BLaER1 treated with 17β-estradiol and CSF1 and Interleukin-3, amounts not matched to agents 10 nM and 100 nM (cell line): ENCODE results near the gene MYL5.

Experiments
- H3K27ac ChIP-seq, 11 experiments: shearing (Covaris generic); formaldehyde crosslinking; 2 replicates each; pipeline ENCODE4 v1.8.1; 2022
- H3K27me3 ChIP-seq, 11 experiments: shearing (Covaris generic); formaldehyde crosslinking; 2 replicates each; pipeline ENCODE4 v1.8.1; 2022
- H3K36me3 ChIP-seq, 11 experiments: shearing (Covaris generic); formaldehyde crosslinking; 2 replicates each; pipeline ENCODE4 v1.8.1; 2022
- H3K4me1 ChIP-seq, 10 experiments: shearing (Covaris generic); formaldehyde crosslinking; 2 replicates each; pipeline ENCODE4 v1.8.1; 2022
- H3K4me2 ChIP-seq, 11 experiments: shearing (Covaris generic); formaldehyde crosslinking; 2 replicates each; pipeline ENCODE4 v1.8.1; 2022
- H3K4me3 ChIP-seq, 10 experiments: shearing (Covaris generic); formaldehyde crosslinking; 2 replicates each; pipeline ENCODE4 v1.8.1; 2022
- H3K9ac ChIP-seq, 11 experiments: shearing (Covaris generic); formaldehyde crosslinking; 2 replicates each; pipeline ENCODE4 v1.8.1; 2022
- H3K9me3 ChIP-seq, 11 experiments: shearing (Covaris generic); formaldehyde crosslinking; replicated peaks in 1 of 11; 2 replicates each; pipeline ENCODE4 v1.8.1; 2022
- H4K20me1 ChIP-seq, 11 experiments: shearing (Covaris generic); formaldehyde crosslinking; 2 replicates each; pipeline ENCODE4 v1.8.1; 2022
- Cebpa-rat ChIP-seq, 11 experiments: shearing (Covaris generic); IDR thresholded peaks; 2 replicates each; pipeline ENCODE4 v1.8.1; 2022

The MYL5 gene

DNA sequence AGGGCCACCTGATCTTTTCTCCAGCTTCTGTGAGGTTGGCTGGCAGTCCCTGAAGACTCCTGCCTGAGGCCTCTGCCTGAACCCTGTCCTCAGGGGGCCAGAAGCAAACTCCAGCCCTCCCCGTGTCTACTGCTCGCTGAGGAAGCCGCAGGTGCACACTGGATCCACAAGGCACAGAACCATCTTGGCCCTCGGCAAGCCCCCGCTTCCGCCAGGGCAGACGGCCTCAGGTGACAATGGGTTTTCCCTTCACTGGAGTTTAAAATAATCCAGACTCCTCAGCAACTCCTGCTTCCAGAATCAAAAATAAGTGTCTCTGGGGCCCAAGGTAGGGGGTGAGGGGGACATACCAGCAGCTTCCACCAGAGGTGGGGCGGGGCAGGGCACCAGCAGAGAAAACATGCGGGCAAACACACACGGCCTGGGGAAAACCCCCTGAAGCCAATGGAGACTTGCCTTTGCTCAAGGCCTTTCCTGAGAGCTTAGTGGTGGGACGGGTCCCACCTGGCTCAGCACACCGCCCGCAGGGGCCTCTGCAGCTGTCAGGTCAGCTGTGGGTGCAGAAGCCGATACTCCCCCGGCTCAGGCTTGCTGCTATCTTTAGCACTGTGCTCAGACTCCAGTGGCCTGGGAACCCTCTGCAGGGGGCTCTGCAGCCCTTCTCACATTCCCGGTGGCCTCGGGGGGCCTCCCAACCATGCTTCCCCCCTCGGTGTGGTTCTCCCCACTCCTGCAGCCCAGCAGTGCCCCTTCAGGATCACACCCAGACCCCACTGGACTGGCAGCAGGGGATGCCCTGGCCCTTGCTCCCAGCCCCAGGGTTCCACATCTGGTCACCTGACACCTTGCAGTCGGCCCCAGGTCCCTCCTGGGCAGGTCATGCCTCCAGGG is 1.9 kb downstream of the MYL5 start:
- peak overlapping the region; percentile 25 to 98 (median 97); a peak in 21 of 22 replicates for H3K9ac ChIP-seq
- TF ChIP-seq Cebpa-rat (IDR thresholded peaks at IDR 0.05) = no peak
- H4K20me1 ChIP-seq = peaks cover 0 to 25% (median 0%) of the 10 kb centered on the region in 11 experiments; a peak in 4 of 22 replicates
- H3K4me3 ChIP-seq = peak overlapping the region in 8 of 10 experiments; percentile 9 to 97 (median 82); a peak in 12 of 20 replicates
- peak overlapping the region; percentile 95 to 100 (median 98) for H3K4me2 ChIP-seq
- no peaks in the 10 kb centered on the region for H3K9me3 ChIP-seq
- H3K36me3 ChIP-seq = peaks cover 18 to 21% (median 20%) of the 10 kb centered on the region in 11 experiments
- no peaks in the 10 kb centered on the region for H3K27me3 ChIP-seq
- peaks cover 59 to 75% (median 66%) of the 10 kb centered on the region in 10 experiments for H3K4me1 ChIP-seq
- H3K27ac ChIP-seq = peak overlapping the region in 9 of 11 experiments; percentile 6 to 98 (median 94); a peak in 15 of 22 replicates

DNA sequence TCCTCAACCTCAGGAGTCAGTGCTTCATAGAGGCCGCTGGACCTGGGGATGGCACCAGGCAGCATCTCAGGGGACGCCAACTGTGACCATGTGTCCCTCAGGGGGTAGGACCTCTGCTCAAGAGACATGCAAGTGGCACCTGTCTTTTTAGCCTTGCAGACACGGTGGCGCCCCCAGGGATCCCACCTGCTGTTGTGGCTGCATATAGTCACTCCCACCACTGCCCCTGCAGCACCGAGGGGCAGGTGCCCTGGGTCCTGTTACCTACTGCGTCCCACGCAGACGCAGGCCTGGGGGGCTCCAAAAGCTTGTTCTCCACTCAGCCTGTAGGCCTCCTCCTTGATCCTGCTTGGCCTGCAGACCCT is 2.5 kb downstream of the MYL5 start:
- Histone ChIP-seq H3K9me3 (no peaks in the 10 kb centered on the region), H4K20me1 (peaks cover 0 to 19% (median 0%) of the 10 kb centered on the region in 11 experiments; a peak in 4 of 22 replicates), H3K4me3 (peak overlapping the region in 1 of 10 experiments; percentile 95; a peak in 1 of 20 replicates), H3K36me3 (peaks cover 12 to 15% (median 14%) of the 10 kb centered on the region in 11 experiments), H3K27me3 (no peaks in the 10 kb centered on the region), H3K4me1 (peaks cover 60 to 75% (median 67%) of the 10 kb centered on the region in 10 experiments), H3K27ac (peak overlapping the region in 6 of 11 experiments; percentile 89 to 98 (median 97); a peak in 8 of 22 replicates), H3K4me2 (peak overlapping the region; percentile 95 to 100 (median 98)), H3K9ac (peak overlapping the region; percentile 25 to 98 (median 94); a peak in 16 of 22 replicates)
- no peak for TF ChIP-seq Cebpa-rat (IDR thresholded peaks at IDR 0.05)

DNA sequence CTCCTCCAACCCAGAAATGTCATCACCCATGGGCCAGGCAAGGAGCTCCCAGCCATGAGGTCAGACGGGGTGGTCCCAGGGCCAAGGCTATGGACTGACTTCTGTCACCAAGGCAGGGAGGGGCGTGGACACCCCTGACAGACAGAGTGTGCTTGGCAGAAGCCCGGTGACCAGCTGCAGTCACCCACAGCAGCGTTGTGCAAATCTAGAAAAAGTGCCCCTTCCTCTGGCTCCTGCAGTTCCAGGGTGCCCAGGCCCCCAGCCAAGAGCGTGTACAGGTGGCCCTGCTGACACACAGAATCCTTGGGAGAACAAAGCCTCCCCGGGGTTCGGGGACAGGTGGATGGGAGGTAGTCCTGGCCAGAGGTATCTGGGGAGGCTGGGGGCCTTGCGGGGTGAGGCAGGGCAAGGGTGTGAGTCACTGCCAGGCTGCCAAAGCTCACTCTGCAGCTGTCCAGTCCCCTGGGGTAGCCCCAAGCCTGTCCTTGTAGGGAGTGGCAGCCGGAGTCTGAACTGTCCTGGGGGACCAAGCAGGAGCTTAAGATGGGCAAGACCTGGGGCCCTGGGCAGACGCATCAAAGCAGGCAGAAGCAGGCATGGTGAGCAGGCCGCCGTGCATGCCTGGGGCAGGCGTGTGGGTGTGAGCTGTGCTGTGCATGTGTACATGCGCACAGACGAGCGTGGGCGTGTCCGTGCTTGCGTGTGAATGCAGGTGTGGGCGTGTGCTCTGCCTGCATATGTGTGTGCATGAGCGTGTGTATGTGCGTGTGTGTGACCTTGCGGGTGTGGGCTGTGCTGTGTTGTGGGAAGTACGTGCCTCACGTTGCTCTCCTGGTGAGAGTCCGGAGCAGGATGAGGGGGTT is 3.3 kb downstream of the MYL5 start:
- Histone ChIP-seq H3K27ac (peak overlapping the region in 4 of 11 experiments; percentile 28 to 97 (median 93); a peak in 4 of 22 replicates), H3K4me2 (peak overlapping the region; percentile 95 to 100 (median 98); a peak in 18 of 22 replicates), H3K36me3 (peaks cover 4 to 7% (median 6%) of the 10 kb centered on the region in 11 experiments; a peak in 21 of 22 replicates), H3K27me3 (no peaks in the 10 kb centered on the region), H3K4me3 (no peak overlapping the region), H3K4me1 (peaks cover 57 to 75% (median 69%) of the 10 kb centered on the region in 10 experiments), H3K9ac (peak overlapping the region in 4 of 11 experiments; percentile 91 to 98 (median 96); a peak in 6 of 22 replicates), H3K9me3 (no peaks in the 10 kb centered on the region), H4K20me1 (peaks cover 0 to 16% (median 0%) of the 10 kb centered on the region in 11 experiments; a peak in 4 of 22 replicates)
- no peak for TF ChIP-seq Cebpa-rat (IDR thresholded peaks at IDR 0.05)

DNA sequence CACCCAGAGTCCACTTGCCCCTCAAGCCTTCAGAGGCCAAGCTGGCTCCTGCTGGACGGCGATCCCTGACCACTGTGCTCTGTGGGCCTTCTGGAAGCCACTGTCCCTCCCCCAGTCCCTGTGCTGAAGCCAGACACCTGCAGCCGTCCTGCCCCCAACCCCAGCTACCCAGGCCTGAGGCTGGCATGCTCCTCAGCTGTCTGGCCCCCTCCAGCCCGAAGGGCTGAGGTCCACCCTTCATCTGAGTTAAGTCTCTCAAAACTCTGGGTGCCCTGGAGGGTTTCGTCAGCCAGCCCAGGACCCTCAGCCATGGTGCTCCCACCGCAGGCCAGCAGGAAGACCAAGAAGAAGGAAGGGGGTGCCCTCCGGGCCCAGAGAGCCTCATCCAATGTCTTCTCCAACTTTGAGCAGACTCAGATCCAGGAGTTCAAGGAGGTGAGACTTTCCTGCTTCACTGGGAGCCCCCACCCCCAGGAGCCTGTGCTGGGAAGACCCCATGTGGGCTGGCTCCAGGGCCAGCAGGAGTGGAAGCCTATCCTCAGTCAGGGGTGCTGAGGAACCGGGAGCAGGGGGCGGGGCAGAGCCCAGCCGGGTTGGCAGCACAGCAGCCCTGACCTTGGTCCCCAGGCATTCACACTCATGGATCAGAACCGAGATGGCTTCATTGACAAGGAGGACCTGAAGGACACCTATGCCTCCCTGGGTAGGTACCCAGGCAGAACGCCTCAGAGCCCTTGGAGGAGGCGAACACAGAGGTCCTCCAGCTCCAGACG is 4.2 kb downstream of the MYL5 start:
- Histone ChIP-seq H3K36me3 (no peaks in the 10 kb centered on the region), H3K27ac (no peak overlapping the region), H3K4me3 (no peak overlapping the region), H3K4me2 (peak overlapping the region in 9 of 11 experiments; percentile 95 to 100 (median 98); a peak in 13 of 22 replicates), H4K20me1 (peaks cover 0 to 10% (median 0%) of the 10 kb centered on the region in 11 experiments; a peak in 3 of 22 replicates), H3K9me3 (no peaks in the 10 kb centered on the region), H3K4me1 (peaks cover 58 to 75% (median 69%) of the 10 kb centered on the region in 10 experiments), H3K9ac (peak overlapping the region in 1 of 11 experiments; percentile 15; a peak in 1 of 22 replicates), H3K27me3 (no peaks in the 10 kb centered on the region)
- no peak for TF ChIP-seq Cebpa-rat (IDR thresholded peaks at IDR 0.05)

DNA sequence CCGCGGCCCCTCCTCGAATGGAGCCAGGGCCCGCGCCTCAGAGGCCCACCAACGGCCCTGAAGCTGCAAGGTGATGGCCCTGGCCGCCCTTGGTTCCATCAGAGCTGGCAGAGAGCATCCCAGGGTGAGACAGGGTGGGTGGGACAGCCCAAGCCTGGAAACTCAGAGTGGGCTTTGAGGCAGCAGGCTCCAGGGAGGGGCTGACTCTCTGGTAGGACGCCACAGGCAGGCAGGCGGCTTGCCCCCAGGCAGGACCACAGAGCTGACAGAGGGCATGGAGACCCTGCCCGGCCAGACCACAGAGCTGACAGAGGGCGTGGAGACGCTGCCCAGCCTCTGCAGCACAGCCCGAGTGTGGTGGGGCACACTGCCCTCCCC is 4.8 kb downstream of the MYL5 start:
- Histone ChIP-seq H4K20me1 (peaks cover 0 to 10% (median 0%) of the 10 kb centered on the region in 11 experiments; a peak in 2 of 22 replicates), H3K9me3 (no peaks in the 10 kb centered on the region), H3K36me3 (no peaks in the 10 kb centered on the region), H3K4me3 (no peak overlapping the region), H3K9ac (peak overlapping the region in 1 of 11 experiments; percentile 6; a peak in 1 of 22 replicates), H3K27me3 (no peaks in the 10 kb centered on the region), H3K27ac (no peak overlapping the region), H3K4me1 (peaks cover 64 to 80% (median 73%) of the 10 kb centered on the region in 10 experiments), H3K4me2 (peak overlapping the region in 2 of 11 experiments; percentile 99 to 100; a peak in 1 of 22 replicates)
- TF ChIP-seq Cebpa-rat (IDR thresholded peaks at IDR 0.05) = no peak

DNA sequence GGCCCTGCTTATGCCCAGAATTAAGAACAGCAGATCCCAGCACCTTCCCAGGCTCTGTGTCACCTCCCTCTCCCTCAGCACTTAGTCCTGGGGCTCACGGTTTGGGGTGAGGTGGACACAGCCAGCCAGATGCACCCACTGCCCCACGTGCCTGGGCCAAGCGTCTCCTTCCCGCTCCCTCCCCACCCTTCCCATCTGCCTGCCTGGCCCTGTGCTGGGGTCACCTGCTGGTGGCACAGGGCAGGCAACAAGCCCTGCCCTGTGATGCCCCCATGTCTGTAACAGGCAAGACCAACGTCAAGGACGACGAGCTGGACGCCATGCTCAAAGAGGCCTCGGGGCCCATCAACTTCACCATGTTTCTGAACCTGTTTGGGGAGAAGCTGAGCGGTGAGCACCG is 5.3 kb downstream of the MYL5 start:
- no peak for TF ChIP-seq Cebpa-rat (IDR thresholded peaks at IDR 0.05)
- no peaks in the 10 kb centered on the region for H3K27me3 ChIP-seq
- peak overlapping the region in 2 of 11 experiments; percentile 6 to 63; a peak in 2 of 22 replicates for H3K9ac ChIP-seq
- no peak overlapping the region for H3K4me3 ChIP-seq
- H4K20me1 ChIP-seq = peaks cover 0 to 10% (median 0%) of the 10 kb centered on the region in 11 experiments; a peak in 2 of 22 replicates
- H3K27ac ChIP-seq = no peak overlapping the region
- peak overlapping the region in 1 of 11 experiments; percentile 90; a peak in 1 of 22 replicates for H3K4me2 ChIP-seq
- no peaks in the 10 kb centered on the region for H3K9me3 ChIP-seq
- H3K36me3 ChIP-seq = no peaks in the 10 kb centered on the region
- peaks cover 67 to 85% (median 73%) of the 10 kb centered on the region in 10 experiments for H3K4me1 ChIP-seq

DNA sequence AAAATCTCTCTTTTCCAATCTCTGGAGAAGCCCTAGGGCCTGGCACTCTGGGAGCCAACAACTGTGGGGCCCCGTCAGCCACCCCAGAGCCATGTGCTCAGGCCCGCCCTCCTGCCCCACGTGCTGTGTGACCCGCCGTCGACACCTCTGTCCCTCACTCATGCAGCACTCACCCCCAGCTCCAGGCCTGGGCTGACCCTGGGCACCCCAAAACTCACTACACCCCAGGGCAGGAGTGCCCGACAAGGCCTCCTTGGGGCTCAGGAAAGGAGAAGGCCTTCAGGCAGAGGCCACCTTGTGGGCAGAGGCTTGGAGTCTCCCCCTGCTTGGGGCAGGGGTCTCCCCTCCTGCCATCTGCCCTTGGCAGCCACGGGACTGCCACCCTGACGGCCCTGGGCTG is 5.7 kb downstream of the MYL5 start:
- TF ChIP-seq Cebpa-rat (IDR thresholded peaks at IDR 0.05) = no peak
- H3K4me1 ChIP-seq = peaks cover 65 to 83% (median 69%) of the 10 kb centered on the region in 10 experiments
- H4K20me1 ChIP-seq = peaks cover 0 to 10% (median 0%) of the 10 kb centered on the region in 11 experiments; a peak in 2 of 22 replicates
- peak overlapping the region in 7 of 11 experiments; percentile 49 to 71 (median 58); a peak in 6 of 22 replicates for H3K9ac ChIP-seq
- H3K27me3 ChIP-seq = no peaks in the 10 kb centered on the region
- no peaks in the 10 kb centered on the region for H3K9me3 ChIP-seq
- H3K4me2 ChIP-seq = peak overlapping the region; percentile 72 to 93 (median 90); a peak in 19 of 22 replicates
- H3K36me3 ChIP-seq = no peaks in the 10 kb centered on the region
- peak overlapping the region in 6 of 11 experiments; percentile 38 to 65 (median 56); a peak in 6 of 22 replicates for H3K27ac ChIP-seq
- no peak overlapping the region for H3K4me3 ChIP-seq
